HG03095 (cell line): ENCODE results near the gene RNF126.
A peak's percentile ranks its signal among the peaks of the same experiment; 100 is the strongest.
"Not testable (repeated sequence)": the region's sequence is repeated elsewhere in the genome, so short reads cannot be mapped to it uniquely, and the experiment has no call there.

Experiments used
- ATAC-seq: cut with Tn5 transposase; IDR thresholded peaks from one replicate; pipeline ENCODE4 v1.9.1; 2021; ENCODE audit warnings: moderate library complexity; ENCODE audit not compliant: unreplicated experiment

The RNF126 gene

GRCh38 chr19:686589-687297 is 23.7 kb upstream of the RNF126 start:
- ATAC-seq = no peak

DNA sequence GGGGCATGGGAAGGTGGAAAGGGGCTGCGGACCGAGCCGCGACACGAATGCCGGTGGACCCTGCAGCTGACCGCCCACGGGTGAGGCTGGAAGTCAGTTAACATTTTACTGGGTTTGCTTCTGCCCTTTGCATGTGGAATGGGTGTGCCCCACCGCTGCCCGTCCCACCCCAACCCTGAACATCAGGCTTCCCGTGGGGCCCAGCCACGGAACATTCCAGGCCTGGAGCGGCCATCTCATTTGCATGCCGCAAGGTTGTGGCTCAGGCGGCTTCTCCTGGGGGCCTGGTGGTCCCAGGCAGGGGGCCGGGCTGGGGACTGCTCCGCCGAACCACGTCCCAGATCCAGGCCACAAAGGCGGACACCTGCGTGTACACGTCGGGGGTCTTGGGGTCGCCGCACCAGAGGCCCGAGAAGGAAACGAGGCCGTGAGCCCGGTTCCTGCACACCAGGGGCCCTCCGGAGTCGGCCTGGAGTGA is 22.5 kb upstream of the RNF126 start:
- no peak for ATAC-seq

- ATAC-seq = no peak
These were observed 19.8 kb upstream of the RNF126 start for GRCh38 chr19:682678-683320.

DNA sequence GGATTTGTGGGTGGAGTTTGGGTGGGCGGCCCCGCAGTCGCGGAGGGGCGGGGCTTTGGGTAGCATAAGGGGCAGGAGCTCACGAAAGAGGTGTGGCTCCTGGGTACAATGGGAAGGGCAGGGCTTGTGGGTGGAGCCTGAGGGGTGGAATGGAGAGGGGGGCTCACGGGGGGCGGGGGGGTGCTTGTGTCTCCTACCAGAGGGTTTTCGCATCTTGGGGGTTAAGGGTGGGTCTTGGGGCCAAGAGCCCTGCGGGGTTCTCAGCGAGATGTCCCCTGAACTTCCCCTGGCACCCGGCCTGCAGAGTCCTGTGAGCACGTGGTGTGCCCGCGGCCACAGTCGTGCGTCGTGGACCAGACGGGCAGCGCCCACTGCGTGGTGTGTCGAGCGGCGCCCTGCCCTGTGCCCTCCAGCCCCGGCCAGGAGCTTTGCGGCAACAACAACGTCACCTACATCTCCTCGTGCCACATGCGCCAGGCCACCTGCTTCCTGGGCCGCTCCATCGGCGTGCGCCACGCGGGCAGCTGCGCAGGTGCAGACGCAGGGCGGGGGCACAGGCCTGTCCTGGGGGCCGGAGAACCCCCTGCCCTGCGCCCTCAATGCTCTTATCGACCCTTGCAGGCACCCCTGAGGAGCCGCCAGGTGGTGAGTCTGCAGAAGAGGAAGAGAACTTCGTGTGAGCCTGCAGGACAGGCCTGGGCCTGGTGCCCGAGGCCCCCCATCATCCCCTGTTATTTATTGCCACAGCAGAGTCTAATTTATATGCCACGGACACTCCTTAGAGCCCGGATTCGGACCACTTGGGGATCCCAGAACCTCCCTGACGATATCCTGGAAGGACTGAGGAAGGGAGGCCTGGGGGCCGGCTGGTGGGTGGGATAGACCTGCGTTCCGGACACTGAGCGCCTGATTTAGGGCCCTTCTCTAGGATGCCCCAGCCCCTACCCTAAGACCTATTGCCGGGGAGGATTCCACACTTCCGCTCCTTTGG is 18.3 kb upstream of the RNF126 start:
- ATAC-seq = no peak

GRCh38 chr19:680287-681028 is 17.4 kb upstream of the RNF126 start:
- ATAC-seq = peak; percentile 51

- peak; percentile 8 for ATAC-seq
These were observed 16.6 kb upstream of the RNF126 start for GRCh38 chr19:679418-680286.

- no peak for ATAC-seq
These were observed 15.9 kb upstream of the RNF126 start for GRCh38 chr19:678791-679388.

GRCh38 chr19:677601-678436 is 14.8 kb upstream of the RNF126 start:
- ATAC-seq = no peak

DNA sequence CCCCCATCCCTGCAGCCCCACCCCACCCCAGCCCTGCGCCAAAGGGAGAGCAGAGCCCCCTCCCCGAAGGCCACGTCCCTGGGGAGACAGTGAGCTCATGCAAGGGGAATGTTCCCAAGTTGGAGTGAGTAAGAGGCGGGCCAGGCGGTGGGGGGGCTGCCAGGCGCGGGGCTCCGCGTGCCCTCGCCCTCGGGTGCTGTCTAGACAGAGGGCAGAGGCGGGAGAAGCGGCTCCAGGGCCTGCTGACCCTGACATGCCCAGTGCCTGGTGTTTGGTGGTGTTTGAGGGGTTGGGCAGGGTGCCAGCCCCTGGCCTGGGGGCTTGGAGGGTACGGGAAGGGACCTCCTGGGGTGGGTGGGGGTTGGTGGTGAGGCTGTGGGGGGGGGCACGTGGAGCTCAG is 14.2 kb upstream of the RNF126 start:
- no peak for ATAC-seq

- ATAC-seq = no peak
These were observed 13.5 kb upstream of the RNF126 start, which contains the start of gene FSTL3 for GRCh38 chr19:676339-677105. Gene FSTL3 (plus strand): TSS chr19:676392. CDS start chr19:676424, 32 bp downstream.

DNA sequence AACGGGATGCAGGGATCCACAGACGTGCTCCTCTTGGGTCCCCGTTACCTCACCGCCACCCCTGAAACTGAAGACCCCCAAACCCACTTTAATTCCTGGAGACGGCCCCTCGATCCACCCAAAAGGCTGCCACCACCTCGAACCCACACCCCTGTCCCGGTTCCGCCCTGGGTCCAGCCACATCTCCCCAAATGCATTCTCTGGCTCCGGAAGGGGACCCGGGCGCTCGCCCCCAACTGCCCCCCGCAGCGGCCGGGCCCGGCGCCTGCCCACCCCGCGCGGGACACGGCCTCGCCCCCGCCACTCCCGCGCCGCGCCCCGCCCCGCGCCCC is 13.0 kb upstream of the RNF126 start:
- ATAC-seq = no peak

DNA sequence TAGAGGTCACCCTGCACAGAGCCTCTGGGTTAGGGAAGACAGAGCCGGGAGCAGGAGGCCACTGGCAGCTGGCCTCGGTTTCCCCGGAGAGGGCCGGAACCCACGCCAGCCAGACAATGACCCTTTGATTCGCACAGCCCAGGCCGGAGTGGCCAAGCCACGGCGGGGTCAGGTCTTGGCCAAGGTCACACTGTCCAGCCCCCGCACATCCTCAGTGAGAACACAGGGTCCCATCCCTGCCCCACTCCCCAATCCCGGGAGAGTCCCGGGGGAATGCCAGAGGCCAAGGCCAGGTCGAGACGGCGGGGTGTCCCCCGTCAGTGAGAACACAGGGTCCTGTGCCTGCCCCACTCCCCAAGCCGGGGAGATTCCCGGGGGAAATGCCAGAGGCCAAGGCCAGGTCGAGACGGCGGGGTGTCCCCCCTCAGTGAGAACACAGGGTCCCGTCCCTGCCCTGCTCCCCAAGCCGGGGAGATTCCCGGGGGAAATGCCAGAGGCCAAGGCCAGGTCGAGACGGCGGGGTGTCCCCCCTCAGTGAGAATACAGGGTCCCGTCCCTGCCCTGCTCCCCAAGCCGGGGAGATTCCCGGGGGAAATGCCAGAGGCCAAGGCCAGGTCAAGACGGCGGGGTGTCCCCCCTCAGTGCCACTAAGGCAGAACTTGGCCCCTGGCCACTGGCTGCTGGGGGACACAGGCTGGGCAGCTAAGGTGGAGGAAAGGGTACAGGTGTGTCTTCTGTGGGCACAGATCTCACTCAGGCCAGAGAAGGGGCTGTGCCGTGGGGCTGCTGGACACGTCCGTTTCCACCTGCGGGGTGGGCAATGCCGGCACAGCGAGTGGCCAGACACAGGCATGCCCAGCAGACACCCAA is 11.5 kb upstream of the RNF126 start:
- ATAC-seq = no peak

GRCh38 chr19:670609-671075 is 7.6 kb upstream of the RNF126 start:
- no peak for ATAC-seq

- not testable (repeated sequence) for ATAC-seq
These were observed 5.8 kb upstream of the RNF126 start for GRCh38 chr19:668675-669434.

DNA sequence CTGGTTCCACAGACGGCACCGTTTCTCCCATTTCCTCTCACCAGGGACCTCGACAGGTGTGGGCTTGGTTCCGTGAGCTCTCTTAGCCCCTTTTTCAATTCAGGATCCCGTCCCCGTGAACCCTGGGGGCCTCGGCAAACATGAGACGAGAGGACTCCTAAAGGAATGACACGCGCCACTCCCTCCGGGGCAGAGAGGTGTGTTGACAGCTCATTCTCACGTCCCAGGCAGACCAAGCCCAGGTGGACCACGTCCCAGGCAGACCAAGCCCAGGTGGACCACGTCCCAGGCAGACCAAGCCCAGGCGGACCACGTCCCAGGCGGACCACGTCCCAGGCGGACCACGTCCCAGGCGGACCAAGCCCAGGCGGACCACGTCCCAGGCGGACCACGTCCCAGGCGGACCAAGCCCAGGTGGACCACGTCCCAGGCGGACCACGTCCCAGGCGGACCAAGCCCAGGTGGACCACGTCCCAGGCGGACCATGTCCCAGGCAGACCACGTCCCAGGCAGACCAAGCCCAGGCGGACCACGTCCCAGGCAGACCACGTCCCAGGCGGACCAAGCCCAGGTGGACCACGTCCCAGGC is 4.1 kb upstream of the RNF126 start:
- ATAC-seq = not testable (repeated sequence)
